HG03575 (cell line): Measurements from ENCODE around the gene SEMA4B.

Experiments used
- ATAC-seq: cut with Tn5 transposase; IDR thresholded peaks from one replicate; pipeline ENCODE4 v1.9.1; 2021; ENCODE audit not compliant: unreplicated experiment, insufficient number of reproducible peaks, low FRiP score; ENCODE audit errors: extremely low read depth

SEMA4B gene

DNA sequence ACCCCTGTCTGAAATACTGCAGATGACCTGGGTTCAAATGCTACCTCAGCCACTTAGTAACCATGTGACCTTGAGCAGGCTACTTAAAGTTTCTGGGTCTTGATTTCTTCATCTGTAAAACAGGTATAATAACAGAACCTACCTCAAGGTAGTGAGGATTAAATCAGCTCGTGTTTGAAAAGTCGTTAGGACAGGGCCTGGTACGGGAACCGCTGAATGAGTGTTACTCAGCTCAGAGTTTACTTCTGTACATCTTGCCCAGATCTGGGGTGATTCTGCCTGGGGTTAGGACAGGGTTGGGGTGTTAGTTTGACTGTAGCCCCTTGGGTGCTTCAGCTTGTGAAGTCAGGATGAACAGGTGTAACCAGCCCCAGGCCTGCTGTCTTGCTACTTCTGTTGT is 1.8 kb downstream of the SEMA4B start:
- no peak for ATAC-seq

DNA sequence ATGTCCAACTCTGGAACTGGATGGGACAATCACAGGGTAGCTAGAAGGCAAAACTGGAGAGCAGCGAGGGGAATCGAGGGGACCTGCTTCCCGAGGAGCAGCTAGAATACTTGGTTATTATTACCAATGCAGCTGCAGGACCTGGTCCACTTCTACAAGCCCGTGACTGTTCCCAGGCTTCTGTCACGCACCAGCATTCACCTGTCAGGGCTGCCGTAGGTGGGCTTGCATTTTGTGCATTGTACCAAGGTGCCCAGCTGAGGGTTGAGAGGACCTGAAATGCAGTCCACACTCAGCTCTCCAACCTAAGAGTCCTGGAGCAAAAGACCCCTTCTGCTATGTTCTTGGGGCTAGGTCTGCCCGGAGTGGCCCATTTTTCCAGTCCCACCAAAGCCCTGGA is 2.3 kb downstream of the SEMA4B start:
- no peak for ATAC-seq

DNA sequence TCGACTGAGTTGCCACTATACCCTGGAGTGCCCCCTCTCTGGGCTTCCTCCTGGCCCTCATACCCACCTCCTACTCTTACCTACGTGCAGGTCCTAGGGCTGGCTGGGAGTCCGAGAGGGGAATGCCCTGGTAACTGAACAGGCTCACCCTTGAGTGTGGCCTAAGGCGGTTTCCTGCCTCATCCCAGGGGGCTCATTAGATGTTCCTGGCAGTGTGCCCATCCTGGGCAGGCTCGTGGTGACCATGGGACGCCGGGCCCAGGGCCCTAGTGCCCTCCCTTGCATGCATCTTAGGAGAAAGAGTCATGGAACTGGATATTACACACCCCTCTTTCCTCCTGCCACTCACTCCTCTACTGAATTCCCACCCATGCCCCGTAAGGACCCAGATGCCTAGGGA is 2.8 kb downstream of the SEMA4B start:
- no peak for ATAC-seq

DNA sequence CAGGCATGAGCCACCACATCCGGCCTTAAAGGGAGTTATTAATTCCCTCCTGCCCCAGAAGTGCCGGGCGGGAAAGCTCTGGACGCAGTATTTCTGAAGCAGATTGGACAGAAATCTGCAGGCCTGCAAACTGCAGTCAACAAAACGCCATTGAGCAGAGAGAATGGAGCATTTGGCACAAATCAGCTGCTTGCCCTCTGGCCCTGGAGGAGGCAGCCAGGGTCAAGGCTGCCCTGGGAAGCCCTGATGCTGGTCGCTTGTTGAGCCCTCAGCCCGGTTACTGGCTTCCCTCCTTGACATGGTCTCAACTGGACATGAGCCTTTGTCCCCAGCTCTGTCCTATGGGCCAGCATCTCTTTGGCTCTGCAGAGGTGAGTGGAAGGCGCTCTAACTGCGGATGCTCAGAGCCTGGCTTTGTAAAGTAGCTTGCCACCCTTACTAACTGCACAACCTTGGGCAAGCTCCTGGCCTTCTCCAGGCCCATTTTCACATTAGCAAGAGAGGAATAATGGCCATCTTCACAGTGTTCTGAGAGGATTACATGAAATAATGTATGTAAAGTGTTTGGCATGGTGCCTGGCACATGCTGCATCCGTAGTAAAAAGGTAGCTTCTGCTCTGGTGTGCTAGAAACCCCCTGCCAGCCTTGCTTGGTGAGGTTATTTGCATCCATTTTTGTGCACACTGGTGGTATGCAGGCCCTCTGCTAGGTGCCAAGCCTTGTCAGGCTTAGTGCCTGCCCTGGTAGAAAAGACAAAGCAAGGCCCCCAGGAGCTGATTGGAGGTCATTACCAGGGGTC is 4.1 kb downstream of the SEMA4B start:
- no peak for ATAC-seq

DNA sequence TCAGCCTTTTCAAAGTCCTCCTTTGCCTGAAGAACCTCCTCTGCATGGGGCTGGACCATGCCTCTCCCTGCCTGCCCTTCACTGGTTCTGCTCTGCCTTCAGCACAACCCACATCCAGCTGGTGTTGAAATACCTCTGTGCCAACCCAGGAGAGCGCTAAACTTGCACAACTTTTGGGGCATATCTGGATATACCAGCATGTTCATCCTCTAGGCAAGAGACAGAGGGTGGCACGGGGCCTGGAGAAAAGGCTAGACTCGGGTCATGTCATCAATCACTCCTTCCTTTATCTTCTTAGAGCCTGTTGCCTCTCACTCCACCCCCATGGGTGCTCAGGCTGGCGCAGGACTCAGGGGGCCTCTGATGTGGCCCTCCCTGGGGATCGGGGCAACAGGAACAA is 4.8 kb downstream of the SEMA4B start:
- ATAC-seq, result no peak

DNA sequence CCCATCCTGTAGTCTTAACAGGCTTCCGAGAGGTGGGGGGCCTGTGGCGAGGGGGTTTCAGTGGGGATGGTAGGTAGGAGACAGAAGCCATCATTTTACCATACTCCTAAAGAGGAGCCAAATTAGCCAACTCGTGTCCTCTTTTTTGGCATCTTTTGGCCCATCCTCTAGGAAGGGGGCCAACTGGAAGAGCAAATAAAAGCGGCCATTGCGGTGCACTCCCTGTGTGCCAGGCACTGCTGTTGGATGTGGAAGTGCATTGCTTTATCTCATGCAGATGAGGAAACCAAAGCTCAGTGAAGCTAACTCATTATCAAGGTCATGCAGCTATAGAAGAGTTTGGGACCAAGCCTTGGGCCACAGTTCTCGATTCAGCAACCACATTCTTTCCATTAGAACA is 6.1 kb downstream of the SEMA4B start:
- no peak for ATAC-seq

DNA sequence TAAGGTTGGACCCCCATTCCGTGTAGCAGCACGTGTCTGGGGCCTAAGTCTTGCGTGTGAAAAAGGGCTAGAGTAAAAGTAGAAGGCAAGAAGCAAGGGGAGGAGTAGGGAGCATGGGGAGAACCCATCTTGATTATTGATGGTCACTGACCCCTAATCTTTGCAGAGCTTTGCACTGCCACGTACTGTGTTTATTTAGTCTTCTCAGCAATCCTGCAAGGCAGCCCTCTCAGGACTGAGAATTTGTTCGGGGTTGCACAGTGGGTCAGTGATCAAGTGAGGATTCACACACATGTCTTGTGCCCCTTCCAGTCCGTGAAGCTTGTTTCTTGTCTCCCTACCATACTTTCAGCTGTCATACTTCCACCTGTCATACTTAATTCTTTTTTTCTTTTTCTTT is 7.2 kb downstream of the SEMA4B start:
- ATAC-seq, result no peak

DNA sequence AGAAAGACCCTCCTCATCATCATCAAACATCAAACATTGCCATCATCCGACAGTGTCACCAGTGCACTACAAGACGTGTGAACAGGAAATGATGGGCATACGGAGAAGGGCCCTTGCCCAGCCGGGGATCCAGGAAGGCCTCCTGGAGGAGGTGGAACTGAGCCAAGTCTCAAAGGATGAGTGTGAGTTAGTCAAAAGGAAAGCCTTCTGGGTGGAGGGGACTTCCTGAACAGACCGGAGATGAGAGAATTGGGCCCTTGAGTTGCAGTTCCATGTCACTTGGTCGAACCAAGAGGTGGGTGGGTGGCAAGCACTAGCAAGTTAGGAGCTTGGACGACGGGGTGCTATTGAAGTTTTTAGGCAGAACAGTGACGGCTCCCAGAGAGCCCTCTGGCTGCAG is 8.5 kb downstream of the SEMA4B start:
- ATAC-seq, result no peak

DNA sequence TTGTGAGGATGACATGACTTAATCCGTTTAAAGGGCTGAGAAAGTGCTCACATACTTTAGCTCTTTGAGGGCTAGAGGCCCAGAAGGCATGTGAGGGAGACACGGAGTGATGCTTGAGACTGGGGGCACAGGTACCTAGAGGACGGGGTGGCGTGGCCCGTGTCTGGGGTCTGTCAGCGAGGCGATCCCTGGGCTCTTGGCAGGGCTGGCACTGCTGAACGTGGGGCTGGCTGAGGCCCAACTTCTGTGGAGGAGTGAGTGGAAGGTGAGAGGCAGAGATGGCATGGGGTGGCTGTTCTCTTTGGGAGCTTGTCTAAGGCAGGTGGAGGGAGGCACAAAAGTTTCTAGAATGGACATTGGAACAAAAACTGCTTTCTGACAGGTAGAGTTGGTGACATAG is 9.5 kb downstream of the SEMA4B start:
- no peak for ATAC-seq

DNA sequence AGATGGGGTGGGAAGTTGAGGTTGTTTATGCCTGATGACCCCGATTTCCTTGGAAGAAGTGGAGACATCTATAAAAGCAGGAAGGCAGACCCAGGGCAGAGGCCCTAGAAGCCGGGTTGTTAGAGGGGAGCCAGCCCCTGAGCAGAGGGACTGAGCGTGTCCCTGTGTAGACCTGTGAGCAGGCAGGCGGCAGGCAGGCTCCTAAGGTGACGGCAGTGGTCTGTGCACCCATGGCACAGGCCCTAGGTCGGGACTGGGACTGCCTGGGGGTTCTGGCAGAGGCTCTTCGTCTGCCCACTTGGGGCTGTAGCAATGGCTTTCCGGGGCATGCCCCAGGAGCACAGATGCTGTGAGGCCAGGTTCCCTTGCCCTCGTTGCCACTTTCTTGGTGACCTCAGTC is 9.9 kb downstream of the SEMA4B start:
- no peak for ATAC-seq

DNA sequence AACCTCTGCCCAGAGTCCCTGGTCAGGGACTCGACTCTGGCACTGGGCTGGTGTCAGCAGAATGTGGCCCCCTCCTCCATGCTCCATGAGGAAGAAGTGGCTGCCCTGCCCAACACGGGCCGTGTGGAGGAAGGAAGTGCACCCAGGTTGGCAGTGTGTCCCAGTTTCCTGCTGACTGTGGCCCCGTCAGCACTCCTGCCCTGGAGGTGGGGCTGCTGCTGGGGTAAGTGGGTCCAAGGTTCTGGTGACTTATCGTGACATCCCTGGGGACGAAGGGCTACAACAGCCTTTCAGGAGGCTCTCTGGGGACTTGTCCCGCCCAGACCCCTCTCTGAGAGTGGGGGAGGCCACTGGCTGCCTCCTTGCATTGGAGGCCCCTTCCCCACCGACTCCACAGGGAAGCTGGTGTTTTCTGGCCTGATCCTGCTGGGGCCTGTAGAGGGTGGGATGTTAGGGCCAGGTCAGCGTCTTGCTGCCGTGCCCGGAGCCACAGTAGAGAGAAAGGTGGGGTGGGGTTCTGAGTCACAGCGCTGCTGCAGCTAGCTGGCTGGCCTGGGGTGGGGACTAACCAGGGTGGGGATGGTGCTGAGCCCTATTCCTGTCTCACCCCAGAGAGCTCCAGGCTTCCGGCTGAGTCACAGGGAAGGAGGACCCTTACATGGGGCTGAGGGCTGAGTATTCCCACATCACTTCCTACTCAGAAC is 10.5 kb downstream of the SEMA4B start:
- no peak for ATAC-seq

DNA sequence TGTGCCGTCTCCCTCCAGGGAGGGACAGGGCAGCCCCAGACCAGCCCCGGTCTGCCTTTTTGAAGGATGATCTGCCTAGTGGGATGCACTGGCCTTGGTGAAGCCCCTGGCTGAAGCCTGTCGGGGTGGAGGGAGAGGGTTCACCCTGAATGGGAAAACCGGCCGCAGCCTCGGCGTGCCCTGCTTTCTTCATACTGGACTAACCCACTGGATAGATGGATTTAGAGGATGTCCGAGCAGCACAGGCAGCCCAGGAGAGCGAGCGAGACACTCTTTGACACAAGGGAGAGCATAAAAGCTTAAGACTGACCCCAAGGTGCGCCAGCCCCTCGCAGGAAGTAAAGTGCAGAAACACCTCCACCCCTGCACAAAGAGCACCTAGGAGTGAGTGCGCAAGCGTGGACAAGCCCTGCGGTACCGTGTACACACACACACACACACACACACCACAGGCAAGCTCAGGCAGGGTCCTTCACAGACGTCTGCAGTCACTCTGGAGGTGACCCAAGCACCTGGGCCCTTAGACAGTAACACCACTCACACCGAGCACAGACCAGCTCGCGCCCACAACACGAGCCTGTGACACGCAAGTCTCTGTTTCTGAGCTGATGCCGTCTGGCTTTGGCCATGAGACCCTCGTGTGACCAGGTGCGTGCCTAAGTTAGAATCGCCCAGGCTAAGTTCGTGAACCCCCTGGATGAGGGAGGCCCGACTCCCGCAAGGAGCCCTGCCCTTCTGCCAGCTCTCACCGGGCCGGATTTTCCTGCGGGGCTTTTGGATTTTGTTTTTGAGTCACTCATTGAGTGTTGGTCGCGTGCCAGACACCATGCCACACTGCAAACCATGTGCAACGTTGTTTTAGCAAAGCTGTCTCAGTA is 11.3 kb downstream of the SEMA4B start:
- ATAC-seq, result no peak

DNA sequence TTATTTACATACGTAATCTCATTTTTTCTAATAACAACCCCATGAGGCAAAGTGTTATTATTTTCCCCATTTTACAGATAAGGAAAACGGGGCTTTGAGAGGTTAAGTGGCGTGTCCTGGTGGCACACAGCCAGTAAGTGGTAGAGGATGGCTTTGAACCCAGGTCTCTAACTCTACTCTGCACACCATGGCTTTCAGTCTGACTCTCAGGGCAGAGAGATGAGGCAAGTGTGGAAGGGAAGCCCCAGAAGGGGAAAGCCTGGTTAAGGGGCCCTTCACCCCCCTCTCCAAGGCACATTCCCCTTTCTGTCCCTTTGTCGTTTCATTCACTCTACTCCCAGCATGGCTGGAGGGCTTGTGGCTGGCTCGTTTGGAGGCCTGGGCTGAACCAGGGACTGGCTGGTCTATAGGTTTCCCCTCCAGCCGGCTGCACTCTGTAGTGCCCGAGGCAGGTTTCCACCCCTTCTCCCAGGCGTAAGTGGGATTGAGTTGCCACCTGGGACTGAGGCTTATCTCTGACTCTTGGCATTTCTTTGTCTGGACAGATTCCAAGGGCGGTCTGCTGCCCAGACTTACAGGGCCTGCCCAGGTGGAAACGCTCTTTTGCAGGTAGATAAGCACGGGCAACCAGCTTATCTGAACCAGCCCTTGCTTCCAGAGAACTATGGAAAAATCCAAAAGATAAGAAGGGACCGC is 12.1 kb downstream of the SEMA4B start:
- no peak for ATAC-seq

DNA sequence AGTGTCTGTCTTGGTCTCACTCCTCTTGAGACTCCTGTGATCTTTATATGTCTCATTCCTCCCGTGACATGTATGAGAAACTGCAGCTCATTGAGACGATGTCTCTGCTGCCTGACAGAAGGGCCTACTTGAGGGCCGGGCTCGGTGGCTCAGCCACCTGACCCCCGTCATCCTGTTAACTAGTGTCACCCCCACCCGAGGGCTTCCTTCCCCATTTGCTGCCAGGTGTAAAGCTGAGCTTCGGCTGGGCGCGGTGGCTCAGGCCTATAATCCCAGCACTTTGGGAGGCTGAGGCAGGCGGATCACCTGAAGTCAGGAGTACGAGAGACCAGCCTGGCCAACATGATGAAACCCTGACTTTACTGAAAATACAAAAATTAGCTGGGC is 12.7 kb downstream of the SEMA4B start:
- ATAC-seq, result no peak

DNA sequence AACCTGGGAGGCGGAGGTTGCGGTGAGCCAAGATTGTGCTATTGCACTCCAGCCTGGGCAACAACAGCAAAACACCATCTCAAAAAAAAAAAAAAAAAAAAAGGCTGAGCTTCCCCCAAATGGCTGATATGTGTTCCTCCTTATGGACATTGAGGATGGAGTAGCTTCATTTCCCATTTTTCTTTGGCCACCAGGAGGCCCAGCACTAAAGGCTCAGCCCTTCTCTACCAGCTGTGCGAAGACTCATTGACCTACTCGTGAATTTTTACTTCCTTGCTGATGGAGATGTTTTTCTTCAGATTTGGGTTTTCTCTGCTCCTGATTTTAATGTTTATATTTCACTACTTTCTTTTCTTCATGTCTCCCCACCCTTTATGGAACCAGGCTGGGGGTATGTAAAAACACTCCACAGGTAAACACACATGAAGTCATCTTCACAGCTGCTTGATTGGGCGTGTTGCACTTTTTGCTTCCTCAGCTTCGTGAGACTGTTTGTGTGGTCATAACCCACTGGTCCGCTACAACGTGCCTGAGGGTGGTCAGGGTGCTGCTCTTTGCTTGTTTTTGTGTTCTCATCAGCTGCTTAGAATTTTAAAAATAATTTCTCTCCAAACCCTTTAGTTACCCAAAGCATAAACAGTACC is 13.5 kb downstream of the SEMA4B start:
- no peak for ATAC-seq

DNA sequence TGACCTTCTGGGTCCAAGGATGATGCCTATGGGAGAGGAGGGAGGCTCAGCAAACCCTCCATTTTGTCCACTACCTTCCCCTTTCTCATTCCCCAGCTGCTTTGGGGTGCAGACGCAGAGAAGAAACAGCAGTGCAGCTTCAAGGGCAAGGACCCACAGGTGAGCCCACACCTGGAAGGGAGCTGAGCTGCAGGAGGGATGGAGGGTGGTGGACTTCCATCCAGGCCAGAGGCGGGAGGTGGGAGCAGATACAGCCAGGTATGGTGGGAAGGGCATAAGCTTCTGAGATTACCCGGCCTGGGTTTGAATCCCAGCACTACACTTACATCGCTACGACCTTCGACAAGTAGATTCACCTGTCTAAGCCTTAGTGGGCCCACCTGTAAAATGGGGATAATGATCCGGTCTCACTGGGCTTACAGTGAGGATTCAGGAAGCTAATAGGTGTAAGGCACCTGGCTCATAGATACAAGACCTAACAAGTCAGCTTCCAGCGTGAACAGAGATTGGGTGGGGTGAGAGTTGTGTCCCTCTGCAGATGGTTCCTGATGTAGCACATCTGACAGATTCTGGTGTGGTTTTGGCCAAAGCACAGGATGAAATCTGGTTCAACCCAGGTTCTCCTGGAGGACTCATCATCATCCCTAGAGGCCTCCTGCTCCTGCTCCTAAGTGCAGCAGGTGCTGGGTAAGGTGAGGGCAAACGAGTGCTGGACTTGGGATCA is 16.7 kb downstream of the SEMA4B start:
- ATAC-seq, result no peak

DNA sequence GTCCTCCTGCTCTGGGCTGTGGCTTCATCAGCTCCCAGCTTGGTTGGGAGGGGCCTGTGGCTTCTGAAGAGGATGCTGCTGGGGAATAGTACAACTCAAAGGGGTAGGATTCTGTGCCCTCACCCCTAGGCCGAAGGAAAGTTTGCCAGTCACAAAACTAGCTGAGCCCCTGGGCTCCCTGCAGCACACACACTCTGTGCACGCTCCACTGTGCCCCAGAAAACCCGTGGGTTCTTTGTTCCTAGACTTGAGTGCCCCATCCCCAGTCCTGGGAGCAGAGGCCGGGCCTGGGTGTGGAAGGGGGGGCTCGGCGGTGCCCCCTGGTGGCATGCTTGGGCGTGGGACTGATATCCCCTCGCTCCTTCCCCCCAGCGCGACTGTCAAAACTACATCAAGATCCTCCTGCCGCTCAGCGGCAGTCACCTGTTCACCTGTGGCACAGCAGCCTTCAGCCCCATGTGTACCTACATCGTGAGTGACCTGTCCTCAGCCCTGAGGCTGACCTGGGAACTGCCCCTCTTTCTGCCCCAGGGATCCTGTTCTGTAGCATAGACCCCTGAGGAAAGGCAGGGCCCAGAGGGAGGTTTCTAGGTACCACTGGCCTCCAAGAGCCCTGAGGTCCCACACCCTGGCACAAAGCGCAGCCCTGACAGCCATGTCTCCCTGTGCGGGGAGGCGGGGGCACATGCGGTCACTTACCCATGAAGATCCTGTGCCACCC is 18.5 kb downstream of the SEMA4B start:
- no peak for ATAC-seq
